Measurements from ENCODE around the gene PDE11A.

The PDE11A gene

DNA sequence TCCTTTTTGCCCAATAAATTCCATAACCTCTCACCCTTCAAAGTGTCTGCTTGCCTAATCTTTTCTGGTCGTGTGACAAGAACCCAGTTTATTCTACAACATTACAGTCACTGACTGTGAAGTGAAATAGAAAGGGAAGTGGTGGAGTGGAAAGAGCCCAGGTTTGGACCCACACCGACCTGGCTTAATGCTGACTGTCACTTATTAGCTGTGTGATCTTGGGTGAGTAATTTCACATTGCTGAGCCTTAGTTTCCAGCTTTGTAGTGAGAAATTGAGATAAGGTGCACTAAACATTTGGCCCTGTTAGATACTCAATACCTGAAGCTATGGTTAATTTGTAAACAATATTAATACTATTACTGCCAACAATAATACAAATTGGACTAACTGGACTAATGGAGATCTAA is 388.9 kb downstream of the PDE11A start:
- FAIRE-seq: no peak

DNA sequence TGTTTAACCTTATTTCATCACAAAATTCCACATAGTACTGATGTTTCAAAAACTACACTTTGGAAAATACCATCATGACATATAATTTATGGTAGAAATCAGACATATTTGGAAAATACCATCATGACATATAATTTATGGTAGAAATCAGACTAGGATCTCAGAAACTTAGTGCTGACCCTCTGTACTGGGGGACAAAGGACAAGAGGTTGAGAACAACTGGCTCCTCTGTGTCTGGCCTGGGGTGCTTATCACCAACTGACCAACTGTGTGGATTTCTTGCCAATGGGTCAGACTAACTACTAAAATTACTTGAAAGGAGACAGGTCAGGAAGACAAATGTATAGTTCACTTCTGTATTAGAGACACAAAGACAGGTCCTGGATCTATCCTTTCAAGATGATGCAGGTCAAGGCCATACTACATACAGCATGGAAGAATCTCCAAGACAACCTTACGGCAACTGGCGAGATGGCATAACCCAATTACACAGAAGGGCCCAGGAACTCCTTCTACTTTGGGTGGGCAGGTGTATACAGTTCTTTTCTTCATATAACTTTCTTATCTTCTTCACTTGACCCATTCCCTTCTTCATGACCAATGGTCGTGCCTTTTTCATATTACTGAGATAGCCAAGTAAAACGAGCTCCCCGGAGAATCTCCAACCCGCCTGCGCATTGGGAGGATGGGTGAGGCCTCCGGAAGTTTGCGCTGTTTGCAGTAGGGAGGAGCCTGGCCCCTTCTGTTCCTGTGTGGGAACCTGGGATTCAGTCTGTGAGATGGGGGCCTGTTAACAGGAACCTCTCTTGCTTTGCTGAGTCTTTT is 389.5 kb downstream of the PDE11A start:
- no peak for FAIRE-seq

DNA sequence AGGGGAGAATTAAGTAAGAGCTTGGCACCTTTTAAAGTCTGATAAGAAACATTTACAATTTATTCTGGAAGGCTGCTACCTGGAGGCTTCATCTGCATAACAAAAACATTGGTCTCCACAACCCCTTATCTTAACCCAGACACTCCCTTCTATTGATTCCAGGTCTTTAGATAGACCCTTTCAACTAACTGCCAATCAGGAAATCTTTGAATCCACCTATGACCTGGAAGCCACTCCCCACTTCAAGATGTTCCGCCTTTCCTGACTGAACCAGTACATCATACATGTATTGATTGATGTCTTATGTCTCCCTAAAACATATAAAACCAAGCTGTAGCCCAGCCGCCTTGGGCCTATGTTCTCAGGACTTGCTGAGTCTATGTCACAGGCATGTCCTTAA is 390.6 kb downstream of the PDE11A start:
- no peak for FAIRE-seq

DNA sequence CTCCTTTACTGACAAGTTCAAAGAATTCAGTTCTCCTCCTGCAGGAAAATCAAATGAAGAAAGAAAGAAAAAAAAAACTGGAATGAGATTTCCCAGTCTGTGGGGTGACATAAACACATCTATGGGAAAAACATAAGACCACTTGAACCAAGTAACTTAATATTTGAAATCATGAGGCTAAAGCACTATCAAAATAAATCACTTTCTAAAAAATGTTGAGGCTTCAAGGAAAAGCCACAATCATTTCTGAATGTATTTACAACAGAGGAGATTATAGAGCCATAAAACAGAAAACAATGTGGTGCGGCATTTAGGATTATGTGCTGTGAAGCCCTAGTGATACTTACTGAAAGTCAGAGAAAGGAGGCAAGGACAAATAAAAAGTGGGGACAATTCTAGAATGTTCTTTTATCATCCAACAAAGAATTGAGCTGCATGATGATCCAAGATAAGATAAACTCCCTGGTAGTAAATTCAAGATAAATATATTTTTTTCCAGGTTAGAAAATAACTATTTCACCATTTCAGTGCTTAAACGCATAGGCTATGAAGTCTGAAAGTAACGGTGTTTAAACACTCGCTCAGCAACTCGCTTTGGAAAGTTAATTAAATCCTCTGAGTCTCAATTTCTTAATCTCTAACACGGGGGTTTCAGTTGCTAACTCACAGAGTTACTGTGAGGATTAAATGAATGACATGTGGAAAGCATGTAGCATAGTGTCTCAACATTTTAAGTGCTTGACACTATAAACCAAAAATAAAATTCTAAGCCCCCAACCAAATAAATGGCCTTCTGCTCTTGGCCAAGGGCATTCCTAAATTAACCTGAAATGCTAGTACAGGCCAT is 391.5 kb downstream of the PDE11A start:
- FAIRE-seq: no peak

DNA sequence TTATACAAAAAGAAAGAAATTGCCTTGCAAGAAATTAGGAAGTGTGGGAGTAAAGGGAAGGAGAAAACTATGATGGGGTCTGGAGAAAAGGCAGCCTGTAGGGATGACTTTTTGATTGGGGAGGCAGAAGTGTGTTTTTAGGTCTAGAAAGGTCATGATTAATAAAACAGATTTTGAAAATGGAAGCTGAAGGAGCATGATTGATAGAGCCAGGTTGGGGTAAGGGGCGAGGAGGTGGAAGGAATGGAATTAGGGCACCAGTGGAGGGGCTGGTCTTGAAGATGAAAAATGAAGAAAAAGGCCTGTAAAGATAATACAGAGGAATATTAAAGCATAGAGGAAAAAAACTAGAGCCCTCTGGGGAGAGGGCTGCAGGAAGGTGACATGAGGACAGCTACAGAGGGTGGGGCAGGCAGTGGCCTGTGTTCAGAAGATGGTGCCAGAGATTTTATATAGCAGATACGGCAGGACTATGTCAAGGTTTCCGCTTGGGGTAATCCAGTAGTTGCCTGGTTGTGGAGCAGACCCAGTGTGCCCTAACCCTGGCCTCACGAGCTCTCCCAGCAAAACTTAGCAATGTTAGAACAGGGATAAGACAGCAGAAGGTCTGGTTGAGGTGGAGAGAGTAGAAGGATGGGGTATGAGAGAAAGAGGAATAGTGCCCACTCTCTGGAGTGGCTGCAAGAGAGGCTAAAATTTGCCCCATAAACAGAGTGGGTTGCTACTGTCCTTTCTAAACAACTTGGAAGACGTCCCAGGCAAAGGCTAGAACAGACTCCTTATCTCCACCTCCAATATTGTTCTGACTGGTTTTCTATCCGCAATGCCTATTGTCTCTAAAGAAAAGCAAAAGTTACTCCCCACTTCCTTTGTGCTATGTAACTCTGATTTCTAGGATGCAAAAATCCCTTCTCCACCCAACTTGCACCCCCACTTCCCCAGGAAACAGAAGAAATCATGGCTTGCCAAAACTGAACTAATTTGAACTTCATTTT is 392.7 kb downstream of the PDE11A start:
- no peak for FAIRE-seq

DNA sequence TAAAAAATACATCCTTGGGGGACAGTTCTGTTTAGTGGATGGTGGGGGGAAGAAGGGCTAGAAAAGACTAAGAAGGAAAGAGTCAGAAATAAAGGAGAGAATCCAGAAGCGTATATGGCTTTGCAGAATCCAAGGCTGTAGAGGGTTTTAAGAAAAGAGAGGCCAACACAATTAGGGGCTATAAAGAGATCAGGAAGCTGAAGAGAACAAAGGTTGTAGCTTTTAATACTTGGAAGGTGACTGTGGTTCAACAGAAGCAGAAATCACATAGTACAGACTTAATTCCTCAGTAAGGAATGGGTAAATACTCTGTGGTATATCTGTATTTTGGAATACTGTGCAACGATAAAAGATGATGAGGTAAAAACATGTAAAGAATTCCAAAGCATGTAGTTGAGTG is 393.6 kb downstream of the PDE11A start:
- FAIRE-seq: no peak

DNA sequence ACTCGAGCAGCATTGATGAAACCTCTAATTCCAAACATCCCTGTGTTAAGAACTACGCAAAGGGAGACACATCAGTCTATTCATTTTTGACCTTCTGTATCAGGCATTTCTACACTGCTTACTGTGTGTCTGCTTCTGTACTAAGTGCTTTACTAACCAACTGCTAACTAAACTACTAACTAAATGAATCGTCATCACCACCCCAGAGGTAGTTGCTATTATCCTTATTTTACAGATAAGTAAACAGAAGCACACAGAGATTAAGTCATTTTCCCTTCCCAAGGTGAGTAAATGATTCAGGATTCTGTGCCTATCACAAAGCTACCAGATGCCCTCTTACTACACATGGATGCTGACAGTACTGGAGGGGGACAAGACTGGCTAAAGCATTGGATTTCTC is 395.9 kb downstream of the PDE11A start:
- FAIRE-seq: no peak

DNA sequence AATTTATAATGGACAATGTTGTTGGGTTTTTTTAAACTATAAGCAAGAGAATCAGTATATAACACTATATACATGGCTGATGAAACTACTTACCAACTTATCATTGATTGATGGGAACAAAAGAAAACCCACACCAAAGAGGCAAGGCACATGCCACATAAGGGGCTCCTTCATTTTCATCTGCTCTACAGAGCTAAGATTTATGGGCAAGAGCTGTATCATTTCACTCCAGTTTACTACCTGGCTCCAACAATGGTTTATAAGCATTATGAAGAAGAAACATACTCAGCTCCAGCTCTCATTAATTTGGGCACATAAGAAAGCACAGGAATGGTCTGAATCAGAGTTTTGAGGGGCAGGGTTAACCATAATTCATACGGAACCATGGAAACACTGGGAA is 396.8 kb downstream of the PDE11A start:
- no peak for FAIRE-seq

DNA sequence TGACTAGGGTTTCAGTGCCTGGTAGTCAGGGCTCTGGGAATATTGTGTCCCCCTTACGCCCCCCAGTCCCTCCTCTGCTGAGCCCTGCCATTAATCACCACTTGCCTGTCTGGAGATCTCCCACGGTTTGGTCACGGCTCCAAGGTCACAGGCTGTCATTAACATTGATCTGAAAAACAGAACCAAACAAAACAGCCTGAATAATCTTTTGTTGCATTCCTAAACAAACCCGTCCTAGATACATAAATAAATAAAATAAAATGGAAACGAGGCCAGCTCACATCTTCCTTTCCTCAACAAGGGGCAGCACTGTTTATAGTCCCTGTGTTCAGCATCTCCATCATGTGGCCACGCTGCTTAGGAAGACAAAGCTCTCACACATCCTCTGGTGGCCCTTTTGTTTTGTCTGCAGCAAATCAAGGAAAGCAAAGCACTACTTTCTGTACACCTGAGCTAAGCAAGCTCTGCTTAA is 397.2 kb downstream of the PDE11A start:
- no peak for FAIRE-seq

DNA sequence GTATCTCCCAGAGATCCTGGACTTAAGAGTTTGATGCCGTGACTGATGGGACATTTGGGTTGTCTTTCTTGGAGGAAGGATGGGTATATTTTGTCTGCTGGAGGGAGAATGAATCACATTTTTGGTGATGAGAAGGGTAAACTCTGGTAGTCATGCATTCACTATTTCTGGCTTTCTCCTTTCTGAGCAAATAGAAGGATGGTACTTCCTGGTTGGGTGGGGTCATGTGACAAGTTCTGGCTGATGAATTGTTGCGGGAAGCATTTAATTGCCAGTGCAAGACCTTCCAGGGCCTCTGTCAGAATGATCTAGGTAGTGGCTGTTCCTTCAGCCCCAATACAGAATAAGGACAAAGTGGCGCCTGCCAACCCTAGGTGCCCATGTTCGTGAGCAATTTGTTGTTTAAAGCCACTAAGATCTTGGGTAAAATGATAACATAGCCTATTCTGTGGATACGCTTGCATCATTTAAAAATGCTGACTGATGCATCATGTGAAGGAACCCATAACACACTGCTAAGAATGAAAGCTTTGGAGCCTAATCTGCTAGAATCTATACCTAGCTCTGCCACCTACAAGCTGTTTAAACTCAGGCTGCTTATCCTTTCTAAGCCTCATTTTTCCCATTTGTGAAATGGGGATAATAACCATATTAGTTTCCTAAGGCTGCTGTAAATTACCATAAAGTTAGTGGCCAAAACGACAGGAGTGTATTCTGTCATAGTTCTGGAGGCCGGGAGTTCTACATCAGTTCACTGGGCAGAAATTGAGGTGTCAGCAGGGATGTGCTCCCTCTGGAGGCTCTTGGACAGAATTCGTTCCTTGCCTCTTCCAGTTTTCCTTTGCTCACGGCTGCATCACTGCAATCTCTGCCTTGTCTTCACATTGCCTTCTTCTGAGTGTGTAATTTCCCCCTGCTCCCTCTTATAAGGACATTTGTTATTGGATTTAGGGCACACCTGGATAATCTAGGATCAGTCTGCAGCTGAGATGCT is 398.7 kb downstream of the PDE11A start:
- FAIRE-seq: no peak

DNA sequence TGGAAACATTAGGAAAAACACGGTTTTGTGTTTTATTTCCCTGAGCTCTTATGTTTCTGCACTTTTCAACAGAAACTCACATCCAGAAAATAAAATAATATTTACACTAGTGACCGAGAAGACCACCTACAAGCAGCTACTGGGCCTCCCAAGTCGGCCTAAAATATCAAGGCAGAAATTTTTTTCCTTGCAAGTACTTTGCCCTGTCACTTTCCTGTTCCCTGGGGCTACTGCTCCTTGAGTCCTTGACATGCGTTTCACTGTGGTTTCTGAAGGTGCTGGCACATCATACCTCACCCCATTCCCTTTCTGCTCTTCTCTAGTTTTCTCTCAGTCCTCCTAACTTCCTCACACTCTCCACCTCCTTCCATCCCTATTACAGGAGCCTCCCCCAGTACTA is 400.9 kb downstream of the PDE11A start:
- FAIRE-seq: no peak

DNA sequence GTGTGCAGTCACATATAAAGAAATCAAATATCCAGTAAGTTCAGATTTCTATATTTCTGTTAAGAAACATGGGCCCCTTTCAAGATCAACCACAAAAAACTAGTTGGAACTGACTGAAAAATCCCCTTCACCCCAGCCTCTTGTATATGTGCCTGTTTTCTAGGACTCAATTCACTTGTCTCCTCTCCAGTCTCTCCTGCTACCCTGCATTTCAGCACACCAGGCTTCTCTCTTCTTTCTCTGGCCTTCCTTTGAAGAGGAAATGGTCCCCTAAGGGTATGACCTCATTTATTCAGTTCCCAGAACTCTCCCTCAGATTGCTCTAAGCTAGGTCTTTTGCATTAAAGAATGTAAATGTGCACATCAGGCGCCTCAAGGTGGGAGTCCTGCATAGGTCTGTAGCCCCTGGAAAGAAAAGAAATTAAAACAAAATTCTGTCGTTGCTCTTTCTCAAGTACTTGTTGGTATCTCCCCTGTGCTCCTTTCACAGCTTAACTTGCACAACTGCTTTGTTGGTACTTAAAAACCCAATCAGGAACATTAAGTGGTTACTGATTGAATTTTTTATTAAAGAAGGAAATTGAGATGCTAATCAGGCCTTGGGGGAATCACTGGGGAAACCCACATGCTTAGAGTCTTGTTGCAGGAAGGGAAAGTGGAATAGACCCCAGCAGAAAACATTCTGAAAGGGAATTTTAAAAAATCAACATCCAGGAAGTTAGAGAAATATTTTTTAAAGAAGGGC is 401.6 kb downstream of the PDE11A start:
- no peak for FAIRE-seq

DNA sequence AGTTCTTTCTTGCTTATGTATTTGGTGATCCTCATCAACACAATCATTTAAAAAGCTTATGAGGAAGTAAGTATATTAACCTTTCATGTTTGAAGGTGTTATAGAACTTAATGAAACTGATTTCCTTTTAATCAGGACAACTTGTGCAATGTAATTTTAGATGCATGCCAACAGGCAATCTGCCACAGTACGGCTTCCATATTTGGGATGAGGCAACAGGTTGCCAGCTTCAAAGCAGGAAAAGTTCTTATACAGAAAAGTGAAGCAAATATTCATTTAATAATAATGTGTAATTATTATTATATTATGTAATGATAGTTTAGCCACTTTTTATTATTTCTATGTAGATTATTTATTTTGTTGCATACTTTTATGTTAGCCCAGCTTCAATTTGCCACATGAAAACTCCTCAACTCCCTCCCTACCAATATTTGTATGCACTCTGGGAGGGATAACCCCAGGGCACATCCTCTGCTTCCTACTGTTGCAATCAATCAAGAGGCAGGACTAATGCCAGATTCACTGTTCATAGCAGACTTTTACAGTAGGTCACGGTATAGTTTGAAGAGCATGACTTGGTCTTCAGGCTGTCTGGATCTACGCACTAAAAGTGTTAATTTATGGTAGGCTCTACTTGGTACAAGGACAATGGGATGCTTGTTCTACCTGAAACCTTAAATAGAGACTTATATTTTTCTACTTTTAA is 402.8 kb downstream of the PDE11A start:
- no peak for FAIRE-seq

DNA sequence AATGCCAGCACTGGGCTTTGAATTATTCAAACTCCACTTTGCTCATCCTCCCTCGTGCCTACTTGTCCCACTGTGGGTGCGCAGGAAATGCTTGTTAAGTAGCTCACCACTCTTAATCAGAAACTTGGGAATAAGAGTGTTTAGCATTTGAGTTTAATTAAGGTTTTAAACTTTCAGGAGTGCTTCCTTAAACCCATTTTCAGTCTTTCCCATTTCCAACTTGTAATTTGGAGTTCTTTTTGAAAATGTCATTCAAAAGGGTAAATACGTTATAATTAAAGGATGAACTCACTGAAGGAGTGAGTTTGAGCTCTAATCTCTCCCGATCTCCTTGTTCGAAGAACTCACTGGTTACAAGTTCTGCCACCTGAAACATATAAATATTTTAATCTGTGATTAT is 403.4 kb downstream of the PDE11A start:
- no peak for FAIRE-seq

DNA sequence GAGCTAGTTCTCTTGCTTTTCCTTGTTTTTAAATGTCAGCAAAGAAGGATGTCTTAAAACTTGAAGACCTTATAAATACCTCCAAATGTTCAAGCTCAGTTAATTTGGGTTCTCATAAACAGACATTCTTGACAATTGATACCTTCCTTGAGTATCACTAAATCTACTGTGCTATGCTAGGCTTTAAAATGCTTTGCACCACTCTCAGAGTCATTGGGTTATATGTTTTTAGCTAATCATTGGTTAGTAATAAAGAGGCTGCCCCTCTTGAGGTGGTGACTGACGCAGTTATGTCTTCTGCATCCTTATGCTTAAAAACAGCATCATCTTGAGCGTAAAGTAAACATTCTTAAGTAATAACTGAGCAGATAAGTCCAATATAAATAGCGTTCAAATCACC is 404.0 kb downstream of the PDE11A start:
- no peak for FAIRE-seq

DNA sequence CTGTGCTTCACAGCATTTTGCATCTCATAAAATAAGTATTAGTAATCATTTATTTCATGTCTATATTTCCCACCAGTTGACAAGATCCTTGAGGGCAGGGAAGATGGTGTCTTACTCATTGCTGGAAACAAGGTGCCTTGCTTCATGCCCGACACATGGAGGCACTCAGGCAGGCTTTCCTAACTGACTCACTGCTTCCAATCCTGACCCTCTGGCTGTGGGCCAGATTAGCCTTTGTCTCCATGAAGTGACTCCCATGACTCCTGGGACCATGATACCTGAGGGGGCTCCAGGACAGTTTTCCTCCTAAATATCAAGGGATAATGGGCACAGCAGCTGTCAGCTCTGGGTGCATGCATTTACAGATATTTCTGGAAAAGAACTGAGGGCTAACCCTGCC is 405.0 kb downstream of the PDE11A start:
- FAIRE-seq: no peak

DNA sequence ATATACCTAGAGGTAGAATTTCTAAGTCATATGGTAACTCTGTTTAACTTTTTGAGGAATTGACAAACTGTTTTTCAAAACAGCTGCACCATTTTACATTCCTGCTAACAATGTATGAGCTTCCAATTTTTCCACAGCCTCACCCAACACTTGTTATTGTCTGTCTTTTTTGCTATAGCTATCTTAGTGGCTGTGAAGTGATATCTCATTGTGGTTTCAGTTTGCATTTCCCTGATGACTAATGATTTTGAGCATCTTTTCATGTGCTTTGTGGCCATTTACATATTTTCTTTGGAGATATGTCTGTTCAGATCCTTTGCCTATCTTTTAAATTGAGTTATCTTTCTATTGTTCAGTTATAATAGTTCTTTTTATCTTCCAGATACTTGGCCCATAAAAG is 406.2 kb downstream of the PDE11A start:
- no peak for FAIRE-seq

DNA sequence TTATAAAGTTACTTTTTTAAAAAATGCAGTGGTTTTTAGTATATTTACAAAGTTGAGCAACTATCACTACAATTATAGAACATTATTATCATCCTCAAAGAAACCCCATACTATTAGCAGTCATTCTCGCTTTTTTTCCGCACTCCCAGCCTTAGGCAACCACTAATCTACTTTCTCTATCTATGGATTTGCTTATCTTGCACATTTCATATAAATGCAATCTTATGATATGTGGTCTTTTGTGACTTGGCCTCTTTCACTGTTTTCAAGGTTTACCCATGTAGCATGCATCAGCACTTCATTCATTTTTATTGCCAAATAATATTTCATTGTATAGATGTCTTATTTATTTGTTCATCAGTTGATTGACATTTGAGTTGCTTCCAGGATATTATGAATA is 406.6 kb downstream of the PDE11A start:
- FAIRE-seq: no peak

DNA sequence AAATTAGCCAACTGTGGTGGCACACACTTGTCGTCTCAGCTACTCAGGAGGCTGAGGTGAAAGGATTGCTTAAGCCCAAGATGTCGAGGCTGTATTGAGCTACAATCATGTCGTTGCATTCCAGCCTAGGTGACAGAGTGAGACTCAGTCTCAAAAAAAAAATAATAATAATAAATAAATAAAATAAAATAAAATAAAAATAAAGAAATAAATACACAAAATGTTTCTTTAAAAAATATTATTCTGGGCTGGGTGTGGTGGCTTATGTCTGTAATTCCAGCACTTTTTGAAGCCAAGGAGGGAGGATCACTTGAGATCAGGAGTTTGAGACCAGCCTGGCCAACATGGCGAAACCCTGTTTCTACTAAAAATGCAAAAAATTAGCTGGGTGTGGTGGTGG is 407.2 kb downstream of the PDE11A start:
- FAIRE-seq: no peak

DNA sequence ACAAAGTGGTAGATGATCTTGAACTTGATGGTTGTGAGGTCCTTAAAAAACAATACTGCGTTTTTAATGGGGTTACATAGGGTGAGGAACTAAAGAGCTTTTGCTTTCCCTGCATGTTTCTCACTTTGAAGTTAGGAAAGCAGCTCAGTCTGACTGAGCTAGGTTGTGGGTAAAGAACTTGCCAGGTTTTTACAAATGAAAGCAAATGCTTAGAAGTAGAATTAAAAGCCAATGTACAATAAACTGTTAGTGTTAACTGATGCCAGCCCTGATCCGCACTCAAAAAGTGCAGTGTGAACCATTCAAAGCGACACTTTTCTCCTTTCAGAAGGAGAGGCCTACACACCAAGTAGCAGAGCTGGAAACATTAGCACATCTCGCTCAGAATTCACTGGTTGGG is 409.7 kb downstream of the PDE11A start:
- no peak for FAIRE-seq

All from A204.1 (cell line).